Measurements from ENCODE around the gene KLK14. TPM values are rescaled to one million over a fixed set of nuclear protein-coding genes. Genes with fewer than 3 reads are reported as not detected.

The KLK14 gene
- polyA plus RNA-seq, 2 of the 4 experiments (the other 2 are of a cell fraction): 0.14 to 0.44 TPM

- H3K9me3 ChIP-seq: no peaks in the 10 kb centered on the region
- WGBS (ENCODE audit: missing lambda C conversion rate): 81% methylated on average over 22 of the region's 22 CpGs
- peaks cover 10% of the 10 kb centered on the region; the same call in 1 of the 3 replicates for H3K4me1 ChIP-seq
- DNase-seq (ENCODE audit: low read depth in 1 of 2, low spot score in 1 of 2) (no peak), FAIRE-seq (no peak), ATAC-seq (no peak)
- H3K4me3 ChIP-seq: no peak overlapping the region
- ChIA-PET CTCF (interaction anchor here (0.6 to 9.7 kb wide), 21 partner anchors 8 to 168 kb away, joined by 3 to 147 read pairs (median 3); partner anchors contain the start of genes KLK10 and KLK12), POLR2A (no interaction called here)
- TF ChIP-seq RARB (CRISPR knock-in tag; IDR thresholded peaks at IDR 0.05) (no peak), CEBPB (IDR thresholded peaks at IDR 0.05) (no peak), MYC (IDR thresholded peaks at IDR 0.05; ENCODE audit: borderline replicate concordance, low read length) (no peak), POLR2A (IDR thresholded peaks at IDR 0.05; ENCODE audit: low read length) (no peak), NR3C1 (IDR thresholded peaks at IDR 0.05) (no peak)
- TF ChIP-seq, protein P1, sequence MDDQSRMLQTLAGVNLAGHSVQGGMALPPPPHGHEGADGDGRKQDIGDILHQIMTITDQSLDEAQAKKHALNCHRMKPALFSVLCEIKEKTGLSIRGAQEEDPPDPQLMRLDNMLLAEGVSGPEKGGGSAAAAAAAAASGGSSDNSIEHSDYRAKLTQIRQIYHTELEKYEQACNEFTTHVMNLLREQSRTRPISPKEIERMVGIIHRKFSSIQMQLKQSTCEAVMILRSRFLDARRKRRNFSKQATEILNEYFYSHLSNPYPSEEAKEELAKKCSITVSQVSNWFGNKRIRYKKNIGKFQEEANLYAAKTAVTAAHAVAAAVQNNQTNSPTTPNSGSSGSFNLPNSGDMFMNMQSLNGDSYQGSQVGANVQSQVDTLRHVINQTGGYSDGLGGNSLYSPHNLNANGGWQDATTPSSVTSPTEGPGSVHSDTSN (IDR thresholded peaks at IDR 0.05): no peak
- no peak overlapping the region for H3K4me2 ChIP-seq
- no peak overlapping the region for H3K27ac ChIP-seq
Measured at GRCh38 chr19:51093510-51094345, 11.0 kb upstream of the KLK14 start.

GRCh38 chr19:51093101-51093500, 10.4 kb upstream of the KLK14 start:
- POLR2A ChIA-PET: no interaction called here
- 79% methylated on average over 8 of the region's 8 CpGs for WGBS (ENCODE audit: missing lambda C conversion rate)
- Histone ChIP-seq H3K4me2 (no peak overlapping the region), H3K4me3 (no peak overlapping the region), H3K4me1 (peaks cover 10% of the 10 kb centered on the region; the same call in 1 of the 3 replicates), H3K9me3 (no peaks in the 10 kb centered on the region), H3K27ac (no peak overlapping the region)
- FAIRE-seq (no peak), DNase-seq (ENCODE audit: low read depth in 1 of 2, low spot score in 1 of 2) (no peak), ATAC-seq (no peak)
- no peak for TF ChIP-seq CTCF (IDR thresholded peaks at IDR 0.05)
- TF ChIP-seq CHD4 (IDR thresholded peaks at IDR 0.05; ENCODE audit: borderline replicate concordance): no peak
- no peak for TF ChIP-seq MYC (IDR thresholded peaks at IDR 0.05; ENCODE audit: borderline replicate concordance, low read length)
- no peak for TF ChIP-seq HEYL (CRISPR knock-in tag; IDR thresholded peaks at IDR 0.05)
- TF ChIP-seq KDM1A (IDR thresholded peaks at IDR 0.05; ENCODE audit: low read depth): no peak
- no peak for TF ChIP-seq EHMT2 (IDR thresholded peaks at IDR 0.05; ENCODE audit: low read depth)
- CTCF ChIA-PET: interaction anchor here (1.4 to 9.7 kb wide), 5 partner anchors 8 to 168 kb away, joined by 3 to 147 read pairs (median 30); partner anchors contain the start of gene KLK10

DNA sequence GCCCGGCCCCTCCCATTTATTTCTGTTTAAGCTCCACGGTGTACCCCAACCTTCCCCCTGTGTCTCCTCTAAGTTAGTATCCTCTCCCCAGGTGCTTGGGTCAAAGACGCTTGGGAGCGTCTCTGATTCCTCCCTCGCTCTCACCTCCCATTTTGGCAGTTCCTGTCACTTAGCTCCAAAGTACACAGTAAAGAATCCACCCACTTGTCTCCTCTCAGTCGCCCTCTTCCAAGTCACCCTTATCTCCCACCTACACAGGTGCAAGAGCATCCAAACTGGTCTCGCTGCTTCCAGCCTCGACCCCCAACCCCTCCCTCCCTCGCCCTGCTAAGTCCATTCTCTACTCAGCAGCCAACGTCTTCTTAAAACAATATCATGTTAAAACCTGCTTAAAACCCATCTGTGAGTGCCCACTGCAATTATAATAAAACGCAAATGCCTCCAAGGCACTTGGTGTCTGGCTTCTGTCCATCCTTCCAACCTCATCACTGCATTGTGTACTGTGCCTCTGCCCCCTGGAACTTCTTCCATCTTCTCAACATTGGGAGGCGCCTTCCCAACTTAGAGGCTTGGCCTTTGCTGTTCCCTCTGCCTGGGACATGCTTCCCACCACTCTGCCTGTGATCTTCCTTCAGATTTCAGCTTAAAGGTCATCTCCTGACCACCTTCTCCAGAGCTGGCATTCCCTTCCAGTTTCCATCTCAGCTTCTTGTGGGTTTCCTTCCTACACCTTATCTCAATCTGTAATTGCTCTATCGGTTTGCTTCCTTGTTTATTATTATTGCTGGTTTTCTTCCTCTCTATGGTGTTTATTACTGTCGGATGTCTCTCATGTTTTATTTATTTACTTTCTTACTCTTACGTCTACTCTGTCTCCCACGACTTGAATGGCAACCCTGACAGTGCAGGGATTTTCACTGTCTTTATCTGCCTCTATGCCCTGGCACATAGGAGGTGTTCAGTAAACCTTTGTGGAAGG, 9.5 kb upstream of the KLK14 start:
- Histone ChIP-seq H3K4me2 (no peak overlapping the region), H3K4me3 (no peak overlapping the region), H3K27ac (no peak overlapping the region), H3K9me3 (no peaks in the 10 kb centered on the region), H3K4me1 (peaks cover 4% of the 10 kb centered on the region; the same call in 1 of the 3 replicates)
- ChIA-PET POLR2A (no interaction called here), CTCF (interaction anchor here (0.6 to 9.7 kb wide), 6 partner anchors 55 to 174 kb away, joined by 3 to 147 read pairs (median 4); partner anchors contain the start of genes KLK10 and KLK11)
- TF ChIP-seq NR3C1 (IDR thresholded peaks at IDR 0.05) (no peak), FOSL2 (IDR thresholded peaks at IDR 0.05) (no peak), FOSL2 (CRISPR knock-in tag; IDR thresholded peaks at IDR 0.05) (no peak), ELK1 (IDR thresholded peaks at IDR 0.05; ENCODE audit: low read depth, low read length) (no peak), ZSCAN20 (CRISPR knock-in tag; IDR thresholded peaks at IDR 0.05) (no peak), NPAS2 (CRISPR knock-in tag; IDR thresholded peaks at IDR 0.05; ENCODE audit: borderline replicate concordance) (no peak), SMC3 (IDR thresholded peaks at IDR 0.05) (no peak), NFE2L2 (conservative IDR thresholded peaks at IDR 0.05; ENCODE audit: low read length) (no peak), ZNF302 (CRISPR knock-in tag; IDR thresholded peaks at IDR 0.05) (no peak), SREBF2 (IDR thresholded peaks at IDR 0.05) (no peak), BHLHE40 (IDR thresholded peaks at IDR 0.05; ENCODE audit: low read depth, low read length) (no peak)
- TF ChIP-seq, protein P2, sequence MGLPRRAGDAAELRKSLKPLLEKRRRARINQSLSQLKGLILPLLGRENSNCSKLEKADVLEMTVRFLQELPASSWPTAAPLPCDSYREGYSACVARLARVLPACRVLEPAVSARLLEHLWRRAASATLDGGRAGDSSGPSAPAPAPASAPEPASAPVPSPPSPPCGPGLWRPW (IDR thresholded peaks at IDR 0.05): no peak
- 62% methylated on average over 16 of the region's 16 CpGs for WGBS (ENCODE audit: missing lambda C conversion rate)
- FAIRE-seq (no peak), ATAC-seq (no peak), DNase-seq (ENCODE audit: low read depth in 1 of 2, low spot score in 1 of 2) (no peak)

Measured in A549 (cell line).